ENCODE results near the gene ODAPH. TPM values are rescaled to one million over a fixed set of nuclear protein-coding genes. Genes with fewer than 3 reads are reported as not detected.

The ODAPH gene
- total RNA-seq, 1 experiment from 2014 or later = not detected

DNA sequence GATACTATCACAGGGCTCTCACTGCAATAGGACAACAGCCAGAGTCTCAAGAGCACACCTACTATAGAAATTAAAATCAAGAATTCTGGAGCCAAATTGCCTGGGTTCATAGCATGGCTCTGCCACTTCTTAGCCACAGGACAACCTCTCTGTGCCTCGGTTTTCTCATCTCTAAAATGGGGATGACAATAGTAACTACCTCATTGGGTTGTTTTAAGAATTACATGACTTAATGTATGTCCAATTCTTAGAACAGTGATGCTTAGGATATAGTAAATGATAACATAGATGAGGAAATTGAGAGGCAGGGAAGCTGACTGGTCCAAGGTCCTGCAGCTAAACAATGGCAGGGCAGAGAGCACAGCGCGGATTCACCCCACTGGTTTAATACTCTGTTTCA lies 11.0 kb upstream of the ODAPH start:
- DNase-seq (ENCODE audit: low read depth) = no peak

DNA sequence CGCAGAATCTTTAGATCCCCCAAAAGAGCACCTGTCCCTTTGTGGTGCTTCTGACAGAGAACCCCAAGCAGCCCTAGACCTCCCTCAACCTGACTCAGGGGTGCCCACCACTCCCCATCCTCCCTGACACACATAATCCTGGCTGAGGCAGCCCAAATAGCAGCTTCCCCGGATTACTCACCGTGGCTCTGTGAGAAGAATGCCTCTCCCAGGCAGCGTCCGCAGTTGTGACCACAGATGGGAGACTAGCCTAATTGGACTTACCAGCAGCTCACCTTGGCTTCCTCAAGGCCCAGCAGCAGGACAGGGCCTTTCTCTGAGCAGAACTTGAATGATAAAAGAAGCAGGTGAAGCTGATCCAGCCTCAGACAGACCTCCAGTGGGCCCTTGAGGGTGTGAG lies 10.3 kb upstream of the ODAPH start:
- peak; percentile 27 for DNase-seq (ENCODE audit: low read depth)

GRCh38 chr4:75547647-75548387 lies 8.0 kb upstream of the ODAPH start:
- peak; percentile 9 for DNase-seq (ENCODE audit: low read depth)

DNA sequence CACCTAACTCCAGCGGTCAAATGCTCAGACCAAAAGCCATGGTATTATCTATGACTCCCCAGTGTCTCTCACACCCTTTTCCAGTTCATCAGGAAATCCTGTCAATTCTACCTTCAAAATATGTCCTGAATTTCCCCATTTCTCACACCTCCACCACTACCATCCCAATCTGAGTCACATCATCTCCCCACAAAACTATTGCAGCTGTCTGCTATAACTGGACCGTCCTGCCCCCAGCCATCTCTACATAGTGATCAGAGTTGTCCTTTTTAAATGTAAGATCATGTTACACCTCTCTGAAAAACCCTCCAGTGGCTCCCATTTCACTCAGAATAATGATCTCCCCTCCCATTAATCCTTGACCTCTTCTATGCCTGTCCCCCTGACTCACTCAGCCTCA lies 6.8 kb upstream of the ODAPH start:
- peak; percentile 50 for DNase-seq (ENCODE audit: low read depth)

DNA sequence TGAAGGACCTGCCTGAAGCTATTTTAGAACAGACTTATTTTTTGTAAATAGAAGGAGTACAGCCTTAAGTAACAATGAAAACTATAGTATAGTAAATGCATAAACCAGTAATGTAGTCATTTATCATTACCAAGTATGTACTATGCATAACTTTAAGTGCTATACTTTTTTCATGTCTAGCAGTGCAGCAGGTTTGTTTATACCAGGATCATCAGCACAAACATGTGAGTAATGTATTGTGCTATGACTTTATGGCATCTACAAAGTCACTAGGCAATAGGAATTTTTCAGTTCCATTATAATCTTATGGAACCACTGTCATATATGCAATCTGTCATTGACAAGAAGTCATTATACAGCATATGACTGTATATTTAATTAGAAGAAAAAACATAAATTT lies 3.4 kb upstream of the ODAPH start:
- no peak for DNase-seq (ENCODE audit: low read depth)

- no peak for DNase-seq (ENCODE audit: low read depth)
Observed at GRCh38 chr4:75557696-75558095, 1.8 kb downstream of the ODAPH start.

GRCh38 chr4:75561789-75562188 lies 5.9 kb downstream of the ODAPH start:
- DNase-seq (ENCODE audit: low read depth) = no peak

GRCh38 chr4:75564023-75564422 lies 8.2 kb downstream of the ODAPH start:
- no peak for DNase-seq (ENCODE audit: low read depth)

DNA sequence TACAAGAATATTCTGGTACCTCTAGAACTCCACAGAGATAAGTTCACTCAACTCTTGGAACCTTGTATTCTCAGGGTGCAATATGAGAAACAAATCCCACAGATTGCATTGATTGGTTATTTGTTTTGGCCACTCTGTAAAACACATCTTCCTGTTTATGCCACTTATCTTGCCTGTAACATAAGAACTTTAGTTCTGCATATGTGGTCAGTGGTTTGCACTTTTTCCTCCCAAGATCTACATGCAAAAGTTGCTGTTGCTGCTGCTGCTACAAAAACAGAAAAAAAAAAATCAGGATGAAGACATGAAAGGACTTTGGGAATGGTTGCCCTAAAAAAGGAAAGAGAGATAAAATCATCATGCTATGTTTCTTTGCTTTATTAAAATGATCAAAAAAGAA lies 9.6 kb downstream of the ODAPH start:
- no peak for DNase-seq (ENCODE audit: low read depth)

DNA sequence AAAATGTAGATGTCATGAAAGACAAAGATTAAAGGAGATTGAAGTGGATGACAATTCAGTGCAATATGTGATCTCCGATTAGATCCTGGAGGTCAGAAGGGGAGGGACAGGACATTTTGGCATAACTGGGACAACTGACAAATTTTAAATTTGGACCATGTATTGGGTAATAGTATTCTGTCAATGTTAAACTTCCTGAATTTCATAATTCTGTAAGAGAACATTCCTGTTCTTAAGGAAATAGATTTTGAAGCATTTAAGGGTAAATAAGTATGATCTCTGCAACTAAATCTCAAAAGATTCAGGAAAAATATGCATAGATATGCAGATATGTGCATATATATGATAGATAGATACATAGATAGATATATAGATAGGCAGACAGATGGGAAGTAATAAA lies 11.0 kb downstream of the ODAPH start:
- no peak for DNase-seq (ENCODE audit: low read depth)

- no peak for DNase-seq (ENCODE audit: low read depth)
Observed at GRCh38 chr4:75567725-75568124, 11.9 kb downstream of the ODAPH start.

DNA sequence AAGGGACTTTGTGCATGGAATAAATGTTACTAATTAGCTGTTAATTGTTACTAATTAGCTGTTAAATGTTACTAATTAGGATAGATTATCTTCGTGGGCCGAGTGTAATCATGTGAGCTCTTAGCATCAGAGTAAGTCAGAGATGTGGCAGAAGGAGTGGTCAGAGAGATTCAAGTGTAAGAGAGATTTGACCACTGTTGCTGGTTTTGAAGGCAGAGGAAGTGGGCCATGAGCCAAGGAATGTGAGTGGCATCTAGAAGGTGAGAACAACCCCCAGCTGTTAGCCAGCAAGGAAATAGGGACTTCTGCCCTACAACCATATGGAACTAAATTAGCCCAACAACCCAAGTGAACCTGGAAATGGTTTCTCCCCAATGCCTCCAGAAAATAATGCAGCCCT lies 28.2 kb downstream of the ODAPH start:
- peak; percentile 10 for DNase-seq (ENCODE audit: low read depth)

GRCh38 chr4:75593393-75593792 lies 37.5 kb downstream of the ODAPH start:
- no peak for DNase-seq (ENCODE audit: low read depth)

- no peak for DNase-seq (ENCODE audit: low read depth)
Observed at GRCh38 chr4:75596061-75596460, 40.2 kb downstream of the ODAPH start.

DNA sequence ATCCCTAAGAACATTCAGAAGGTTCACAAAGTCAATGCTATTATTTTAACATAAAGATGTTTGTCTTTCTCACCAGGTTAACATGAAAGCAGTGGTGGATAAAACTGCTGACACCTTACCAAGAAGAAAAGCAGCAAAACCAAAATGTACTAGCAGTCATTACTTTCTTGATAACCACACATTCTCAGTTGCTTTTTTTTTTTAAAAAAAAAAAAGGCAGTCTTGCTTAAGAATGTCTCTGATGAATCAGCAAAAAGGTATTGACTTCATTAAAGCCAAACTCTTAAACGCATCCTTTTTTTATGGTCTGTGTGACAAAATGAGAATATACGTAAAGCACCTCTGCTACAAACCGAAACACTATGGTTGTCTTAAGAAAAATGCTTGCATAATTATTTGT lies 42.5 kb downstream of the ODAPH start:
- peak; percentile 34 for DNase-seq (ENCODE audit: low read depth)

GRCh38 chr4:75599647-75600046 lies 43.8 kb downstream of the ODAPH start:
- DNase-seq (ENCODE audit: low read depth) = no peak

- no peak for DNase-seq (ENCODE audit: low read depth)
Observed at GRCh38 chr4:75605928-75606327, 50.1 kb downstream of the ODAPH start.

DNA sequence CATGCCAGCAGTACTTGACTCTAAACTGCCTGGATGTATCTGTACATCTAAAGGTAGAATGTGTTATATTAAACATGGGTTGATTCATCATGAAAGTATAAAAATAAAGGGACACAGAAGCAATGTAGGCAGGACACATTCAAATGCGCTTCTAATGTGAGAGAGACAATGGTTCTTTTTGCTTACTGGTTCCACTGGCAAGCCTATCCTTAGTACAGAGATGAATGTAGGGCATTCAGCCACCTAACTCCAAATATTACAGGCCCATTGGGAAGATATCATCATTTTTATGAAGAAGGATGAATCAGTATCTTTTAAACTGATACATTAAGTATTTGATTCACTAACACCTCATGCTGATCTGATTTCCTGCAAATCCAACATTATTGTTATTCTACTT lies 56.4 kb downstream of the ODAPH start:
- DNase-seq (ENCODE audit: low read depth) = no peak

Other genes starting within 250 kb of the ODAPH start
- 31.1 and 54.6 TPM in 2 replicates for gene RCHY1, start 41.7 kb upstream of the ODAPH start, total RNA-seq (2014; rRNA removed)
- 16.5 and 18.5 TPM in 2 replicates for gene THAP6, start 41.6 kb upstream of the ODAPH start, total RNA-seq (2014; rRNA removed)
- gene CDKL2, start 74.5 kb downstream of the ODAPH start, total RNA-seq (2014; rRNA removed) = 0.06 and 1.0 TPM in 2 replicates
- 181 and 184 TPM in 2 replicates for gene G3BP2, start 117.3 kb downstream of the ODAPH start, total RNA-seq (2014; rRNA removed)
- gene USO1, start 168.5 kb downstream of the ODAPH start, total RNA-seq (2014; rRNA removed) = 81.7 and 94.9 TPM in 2 replicates